ENCODE data around the gene HSPB6. TPM values are rescaled to one million over a fixed set of nuclear protein-coding genes. Genes with fewer than 3 reads are reported as not detected.
"Not testable (repeated sequence)": the region's sequence is repeated elsewhere in the genome, so short reads cannot be mapped to it uniquely, and the experiment has no call there.

The HSPB6 gene
- total RNA-seq, 1 donor from 2014 or later: 0.60 TPM

- TF ChIP-seq, protein P1, sequence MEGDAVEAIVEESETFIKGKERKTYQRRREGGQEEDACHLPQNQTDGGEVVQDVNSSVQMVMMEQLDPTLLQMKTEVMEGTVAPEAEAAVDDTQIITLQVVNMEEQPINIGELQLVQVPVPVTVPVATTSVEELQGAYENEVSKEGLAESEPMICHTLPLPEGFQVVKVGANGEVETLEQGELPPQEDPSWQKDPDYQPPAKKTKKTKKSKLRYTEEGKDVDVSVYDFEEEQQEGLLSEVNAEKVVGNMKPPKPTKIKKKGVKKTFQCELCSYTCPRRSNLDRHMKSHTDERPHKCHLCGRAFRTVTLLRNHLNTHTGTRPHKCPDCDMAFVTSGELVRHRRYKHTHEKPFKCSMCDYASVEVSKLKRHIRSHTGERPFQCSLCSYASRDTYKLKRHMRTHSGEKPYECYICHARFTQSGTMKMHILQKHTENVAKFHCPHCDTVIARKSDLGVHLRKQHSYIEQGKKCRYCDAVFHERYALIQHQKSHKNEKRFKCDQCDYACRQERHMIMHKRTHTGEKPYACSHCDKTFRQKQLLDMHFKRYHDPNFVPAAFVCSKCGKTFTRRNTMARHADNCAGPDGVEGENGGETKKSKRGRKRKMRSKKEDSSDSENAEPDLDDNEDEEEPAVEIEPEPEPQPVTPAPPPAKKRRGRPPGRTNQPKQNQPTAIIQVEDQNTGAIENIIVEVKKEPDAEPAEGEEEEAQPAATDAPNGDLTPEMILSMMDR (conservative IDR thresholded peaks at IDR 0.05): no peak
- Mint-ChIP-seq H3K4me1 (ENCODE audit: unreplicated experiment) (peaks cover 34% of the 10 kb centered on the region), H3K9me3 (no peaks in the 10 kb centered on the region), H3K4me3 (peak overlapping the region; percentile 87), H3K27me3 (no peaks in the 10 kb centered on the region), H3K36me3 (no peaks in the 10 kb centered on the region), H3K27ac (peak overlapping the region; percentile 78)
- no peak for DNase-seq (ENCODE audit: extremely low spot score, unreplicated experiment)
These were observed 17.6 kb upstream of the HSPB6 start for GRCh38 chr19:35774274-35775045.

DNA sequence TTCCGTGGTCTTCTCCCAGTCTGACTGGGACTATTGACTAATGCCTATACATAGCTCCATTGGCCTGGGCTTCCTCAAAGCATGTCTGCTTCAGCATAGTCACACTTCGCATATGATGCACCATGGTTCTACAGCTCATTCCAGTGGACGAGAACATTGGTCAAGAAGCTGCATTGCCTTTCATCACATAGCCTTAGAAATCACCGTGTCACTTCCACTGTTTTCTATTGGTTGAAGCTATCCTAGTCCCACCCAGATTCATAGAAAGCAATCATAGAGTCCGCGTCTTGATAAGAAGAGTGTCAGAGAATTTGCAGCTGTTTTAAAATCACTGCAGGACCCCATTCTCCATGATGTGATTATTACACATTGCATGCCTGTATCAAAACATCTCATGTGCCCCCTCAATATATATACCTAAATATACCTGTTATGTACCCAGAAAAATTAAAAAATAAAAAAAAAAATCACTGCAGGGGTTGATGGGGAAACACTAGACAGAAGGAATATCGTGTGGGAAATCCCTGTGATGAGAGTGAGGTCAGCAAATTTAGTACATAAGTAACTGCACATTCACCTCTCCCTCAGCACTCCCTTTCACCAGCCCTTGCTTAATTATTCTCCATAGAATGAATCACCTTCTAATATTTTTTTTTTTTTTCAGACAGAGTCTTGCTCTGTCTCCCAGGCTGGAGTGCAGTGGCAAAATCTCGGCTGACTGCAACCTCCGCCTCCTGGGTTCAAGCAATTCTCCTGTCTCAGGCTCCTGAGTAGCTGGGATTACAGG is 16.4 kb upstream of the HSPB6 start:
- Mint-ChIP-seq H3K4me3 (peak overlapping the region; percentile 60), H3K27me3 (no peaks in the 10 kb centered on the region), H3K9me3 (no peaks in the 10 kb centered on the region), H3K27ac (no peak overlapping the region), H3K36me3 (peaks cover 4% of the 10 kb centered on the region), H3K4me1 (ENCODE audit: unreplicated experiment) (peaks cover 34% of the 10 kb centered on the region)
- TF ChIP-seq, protein P1 (conservative IDR thresholded peaks at IDR 0.05): no peak
- DNase-seq (ENCODE audit: extremely low spot score, unreplicated experiment): no peak

GRCh38 chr19:35772362-35772761 is 15.5 kb upstream of the HSPB6 start:
- not testable (repeated sequence) for H3K36me3 Mint-ChIP-seq; DNase-seq (ENCODE audit: extremely low spot score, unreplicated experiment); H3K27me3 Mint-ChIP-seq; H3K4me3 Mint-ChIP-seq; H3K27ac Mint-ChIP-seq; H3K9me3 Mint-ChIP-seq
- H3K4me1 Mint-ChIP-seq (ENCODE audit: unreplicated experiment): peaks cover 28% of the 10 kb centered on the region

- Mint-ChIP-seq H3K9me3 (no peaks in the 10 kb centered on the region), H3K27me3 (no peaks in the 10 kb centered on the region), H3K36me3 (peaks cover 8% of the 10 kb centered on the region), H3K4me3 (no peak overlapping the region), H3K4me1 (ENCODE audit: unreplicated experiment) (peaks cover 3% of the 10 kb centered on the region), H3K27ac (no peak overlapping the region)
- peak; percentile 66 for DNase-seq (ENCODE audit: extremely low spot score, unreplicated experiment)
- TF ChIP-seq, protein P1 (conservative IDR thresholded peaks at IDR 0.05): no peak
These were observed 11.2 kb upstream of the HSPB6 start for GRCh38 chr19:35768082-35768421.

DNA sequence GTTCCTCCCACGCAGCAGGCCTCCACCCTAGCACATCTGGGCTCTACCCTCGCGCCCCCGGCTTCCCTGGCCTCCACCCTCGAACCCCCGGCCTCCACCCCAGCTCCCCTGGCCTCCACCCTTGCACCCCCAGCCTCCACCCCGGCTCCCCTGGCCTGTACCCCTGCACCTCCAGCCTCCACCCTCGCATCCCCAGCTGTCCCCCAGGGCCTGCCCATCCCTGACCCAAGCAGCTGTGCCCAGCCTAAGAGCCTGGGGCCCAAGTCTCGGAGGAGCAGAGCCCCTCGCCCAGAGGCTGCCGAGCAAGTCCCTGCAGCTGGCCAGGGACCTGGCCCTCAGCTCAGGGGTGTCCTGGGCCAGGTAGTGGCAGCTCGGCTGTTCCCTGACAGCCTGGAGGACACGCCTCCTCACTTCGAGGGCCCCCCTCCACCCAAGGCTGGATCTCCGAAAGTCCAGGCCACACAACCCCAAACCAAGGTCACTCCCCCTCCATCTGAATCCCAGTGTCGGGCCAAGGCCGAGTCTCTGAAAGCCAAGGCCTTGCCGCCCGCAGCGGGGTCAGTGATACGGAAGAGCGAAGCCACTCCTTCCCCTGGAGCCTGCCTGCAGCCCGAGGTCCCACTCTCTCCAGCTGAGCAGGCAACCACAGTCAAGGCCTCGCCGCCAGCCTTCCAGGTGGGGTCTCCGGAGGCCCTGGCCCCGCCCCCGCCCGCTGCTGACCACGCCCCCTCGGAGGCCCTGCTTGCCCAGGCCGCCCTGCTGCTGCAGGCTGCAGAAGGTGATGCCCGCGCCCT is 10.7 kb upstream of the HSPB6 start:
- no peak overlapping the region for H3K27ac Mint-ChIP-seq
- DNase-seq (ENCODE audit: extremely low spot score, unreplicated experiment): peak; percentile 56
- no peaks in the 10 kb centered on the region for H3K9me3 Mint-ChIP-seq

More for the DNA sequence above, 10.7 kb upstream of the HSPB6 start:
- Mint-ChIP-seq H3K27me3 (no peaks in the 10 kb centered on the region), H3K4me3 (no peak overlapping the region), H3K36me3 (peaks cover 8% of the 10 kb centered on the region), H3K4me1 (ENCODE audit: unreplicated experiment) (no peaks in the 10 kb centered on the region)
- TF ChIP-seq, protein P1 (conservative IDR thresholded peaks at IDR 0.05): no peak
